HL-60/S4 treated with retinoic acid at 250 ng/mL for 4 days and 3 days (cell line): ENCODE data around the gene SEC23A.
"Not testable (repeated sequence)": the region's sequence is repeated elsewhere in the genome, so short reads cannot be mapped to it uniquely, and the experiment has no call there.

Experiments used
- in situ Hi-C: fragments of 300-500 bp; cut with MboI; formaldehyde crosslinking; loops from 2 replicates; pipeline ENCODE4 v1.7.0; 2022; ENCODE audit warnings: low sequenced_read_pairs

The SEC23A gene

DNA sequence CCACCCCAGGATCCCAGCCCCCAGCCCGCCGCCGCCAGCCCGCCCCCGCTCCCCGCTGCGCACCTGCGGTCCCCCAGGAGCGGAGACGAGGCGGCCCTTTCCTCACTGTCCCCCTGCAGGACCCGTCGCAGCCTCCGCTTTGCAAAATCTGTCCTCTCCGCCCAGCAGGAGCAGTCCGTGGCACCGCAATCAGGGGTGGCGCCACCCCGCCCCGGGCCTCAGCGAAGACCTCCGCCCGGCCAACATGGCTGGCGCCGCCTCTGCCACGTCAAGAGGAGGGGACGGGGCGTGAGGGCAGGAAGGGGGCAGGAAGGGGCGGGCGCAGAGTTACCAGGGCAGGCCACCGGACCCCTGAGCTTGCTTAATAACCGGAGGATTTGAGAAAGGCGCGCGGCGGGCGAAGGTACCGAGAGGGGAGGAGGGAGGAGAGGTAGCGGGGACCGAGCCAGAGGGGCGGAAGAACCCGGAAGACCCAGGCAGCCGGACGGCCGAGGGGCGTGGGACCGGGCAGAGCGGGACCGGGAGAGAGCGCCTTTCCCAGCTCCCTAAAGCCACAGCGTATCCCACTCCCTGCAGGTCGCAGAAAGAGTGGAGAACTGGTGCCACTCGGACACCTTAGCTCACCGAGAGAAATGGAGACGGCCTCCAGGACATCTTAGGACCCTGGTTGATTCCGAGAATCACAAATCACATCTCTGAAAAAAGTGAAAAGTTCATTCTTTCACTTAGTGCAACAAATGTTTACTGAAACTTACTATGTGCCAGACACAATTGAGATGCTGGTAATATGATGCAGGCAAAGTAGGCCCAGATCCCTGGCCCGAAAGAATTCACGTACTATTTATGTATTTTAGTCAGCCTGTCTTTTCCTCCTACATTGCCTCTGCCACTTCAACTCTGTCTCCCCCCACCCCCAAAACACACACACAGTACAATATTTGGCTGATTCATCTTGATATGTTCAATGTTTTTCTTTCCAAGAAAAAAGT is at the start of gene SEC23A:
SEC23A (minus strand) TSS at position 267 of the 989 bp plus-strand sequence. CDS start 7,117 bp downstream, outside the sequence.
- in situ Hi-C loops = no loop called here

DNA sequence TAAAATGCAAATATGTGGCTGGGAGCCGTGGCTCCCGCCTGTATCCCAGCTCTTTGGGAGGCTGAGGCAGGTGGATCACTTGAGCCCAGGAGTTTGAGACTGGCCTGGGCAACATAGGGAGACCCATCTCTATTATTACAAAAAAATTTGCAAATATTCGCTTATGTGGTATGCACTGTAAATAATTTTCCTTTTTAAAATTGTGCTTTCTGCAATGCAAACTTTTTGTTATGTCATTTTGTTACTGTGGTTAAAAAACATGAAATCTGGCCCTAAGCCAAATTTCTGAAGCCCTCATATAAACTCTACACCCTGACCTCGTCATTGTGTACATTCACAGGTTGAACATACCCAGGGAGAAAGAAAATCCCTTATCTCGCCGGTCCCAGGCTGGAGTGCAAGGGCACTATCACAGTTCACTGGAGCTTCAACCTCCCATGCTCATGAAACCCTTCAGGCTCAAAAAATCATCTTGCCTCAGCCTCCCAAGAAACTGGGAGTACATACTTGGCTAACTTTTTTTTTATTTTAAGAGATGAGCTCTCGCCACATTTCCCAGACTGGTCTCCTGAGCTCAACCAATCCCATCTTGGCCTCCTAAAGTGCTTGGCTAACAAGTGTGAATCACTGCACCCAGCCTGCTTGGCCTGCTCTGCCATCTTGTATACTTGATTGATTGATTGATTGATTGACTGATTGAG is 42.4 kb upstream of the SEC23A start:
- in situ Hi-C loops = no loop called here

DNA sequence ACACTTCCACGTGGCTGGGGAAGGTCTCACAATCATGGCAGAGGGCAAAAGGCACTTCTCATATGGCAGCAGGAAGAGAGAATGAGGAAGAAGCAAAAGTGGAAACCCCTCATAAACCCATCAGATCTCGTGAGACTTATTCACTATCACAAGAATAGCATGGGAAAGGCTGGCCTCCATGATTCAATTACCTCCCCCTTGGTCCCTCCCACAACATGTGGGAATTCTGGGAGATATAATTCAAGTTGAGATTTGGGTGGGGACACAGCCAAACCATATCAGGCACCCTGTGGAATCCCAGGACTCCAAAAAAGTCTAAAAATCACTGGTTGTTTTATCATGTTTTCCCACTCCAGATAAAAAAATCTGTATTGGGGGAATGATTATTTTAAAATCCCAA is 40.2 kb upstream of the SEC23A start:
- in situ Hi-C loops = not testable (repeated sequence)

DNA sequence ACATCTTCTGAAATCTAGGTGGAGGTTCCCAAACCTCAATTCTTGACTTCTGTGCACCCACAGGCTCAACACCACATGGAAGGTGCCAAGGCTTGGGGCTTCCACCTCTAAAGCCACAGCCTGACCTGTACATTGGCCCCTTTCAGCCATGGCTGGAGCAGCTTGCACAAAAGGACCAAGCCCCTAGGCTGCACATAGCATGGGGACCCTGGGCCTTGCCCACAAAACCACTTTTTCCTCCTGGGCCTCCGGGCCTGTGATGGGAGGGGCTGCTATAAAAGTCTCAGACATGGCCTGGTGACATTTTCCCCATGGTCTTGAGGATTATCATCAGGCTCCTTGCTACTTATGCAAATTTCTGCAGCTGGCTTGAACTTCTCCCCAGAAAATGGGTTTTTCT is 38.6 kb upstream of the SEC23A start:
- in situ Hi-C loops = not testable (repeated sequence)

DNA sequence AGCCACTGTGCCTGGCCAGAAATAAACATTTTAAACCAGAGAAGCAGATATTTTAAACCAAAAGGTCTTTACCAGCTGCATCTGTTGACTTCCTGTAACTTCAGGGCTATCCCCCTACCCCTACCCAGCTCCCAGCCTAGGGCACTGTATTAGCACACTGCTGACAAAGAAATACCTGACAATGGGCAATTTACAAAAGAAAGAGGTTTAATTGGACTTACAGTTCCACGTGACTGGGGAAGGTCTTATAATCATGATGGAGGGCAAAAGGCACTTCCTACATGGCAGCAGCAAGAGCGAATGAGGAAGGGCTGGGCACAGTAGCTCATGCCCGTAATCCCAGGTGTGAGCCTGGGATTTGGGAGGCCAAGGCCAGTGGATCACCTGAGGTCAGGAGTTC is 37.1 kb upstream of the SEC23A start:
- in situ Hi-C loops = no loop called here

DNA sequence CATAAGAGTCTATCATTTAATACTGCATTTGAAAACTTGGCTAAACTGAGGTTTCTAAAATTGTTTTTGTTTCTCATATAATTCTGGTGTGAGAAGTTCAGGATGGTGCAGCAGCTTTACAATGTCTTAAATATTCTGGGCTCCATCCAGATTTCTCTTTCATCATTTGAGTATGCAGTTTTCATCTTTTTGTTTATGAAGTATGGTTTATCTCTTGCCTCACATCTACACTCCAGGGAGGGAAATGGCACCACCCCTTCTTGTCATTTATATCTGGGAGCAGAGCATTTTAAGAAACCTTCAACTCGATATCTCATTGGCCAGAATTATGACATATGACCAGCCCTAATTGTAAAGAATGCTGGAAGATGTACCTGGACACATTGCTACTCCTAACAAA is 35.4 kb upstream of the SEC23A start:
- in situ Hi-C loops = no loop called here

DNA sequence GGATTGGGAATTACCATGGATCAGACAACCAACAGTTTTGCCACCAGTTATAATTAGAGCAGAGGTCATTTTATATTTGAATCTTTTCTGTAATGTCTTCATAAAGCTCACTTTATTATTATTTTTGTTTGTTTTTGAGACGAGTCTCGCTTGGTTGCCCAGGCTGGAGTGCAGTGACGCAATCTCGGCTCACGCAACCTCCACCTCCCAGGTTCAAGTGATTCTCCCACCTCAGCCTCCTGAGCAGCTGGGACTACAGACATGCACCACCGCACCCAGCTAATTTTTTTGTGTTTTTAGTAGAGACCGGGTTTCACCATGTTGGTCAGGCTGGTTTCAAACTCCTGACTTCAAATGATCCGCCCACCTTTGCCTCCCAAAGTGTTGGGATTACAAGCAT is 34.8 kb upstream of the SEC23A start:
- in situ Hi-C loops = not testable (repeated sequence)

DNA sequence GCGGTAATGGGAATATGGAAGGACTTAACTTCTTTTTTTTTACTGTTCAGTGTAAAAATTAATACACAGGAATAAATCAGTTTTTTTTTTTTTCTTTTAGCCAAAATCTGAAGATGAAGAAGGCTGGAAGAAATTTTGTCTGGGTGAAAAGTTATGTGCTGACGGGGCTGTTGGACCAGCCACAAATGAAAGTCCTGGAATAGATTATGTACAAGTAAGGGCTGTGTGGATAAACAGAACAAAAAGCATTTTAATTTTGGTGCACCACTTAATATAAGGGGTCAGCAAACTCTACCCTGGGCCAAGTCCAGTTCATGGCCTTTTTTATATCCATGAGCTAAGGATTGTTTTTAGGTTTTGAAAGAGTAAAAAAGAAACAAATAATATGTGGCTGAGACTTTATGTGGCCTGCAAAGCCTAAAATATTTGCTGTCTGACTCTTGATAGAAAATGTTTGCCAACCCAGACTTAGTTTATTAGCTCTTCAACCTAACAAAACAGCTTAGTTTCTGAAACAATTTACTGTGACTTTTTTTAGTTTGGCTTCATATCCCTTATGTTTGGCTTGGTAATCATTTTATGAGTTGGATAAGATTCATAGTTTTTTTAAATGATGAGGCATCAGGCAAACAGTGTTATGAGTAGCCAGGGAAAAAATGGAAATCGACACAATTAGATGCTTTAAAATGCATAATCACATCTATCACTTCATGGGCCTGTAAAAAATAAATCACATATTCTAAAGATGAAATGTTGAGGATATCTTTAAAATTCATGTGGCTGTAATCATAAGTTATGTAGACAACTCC is 19.5 kb upstream of the SEC23A start:
- in situ Hi-C loops = no loop called here

DNA sequence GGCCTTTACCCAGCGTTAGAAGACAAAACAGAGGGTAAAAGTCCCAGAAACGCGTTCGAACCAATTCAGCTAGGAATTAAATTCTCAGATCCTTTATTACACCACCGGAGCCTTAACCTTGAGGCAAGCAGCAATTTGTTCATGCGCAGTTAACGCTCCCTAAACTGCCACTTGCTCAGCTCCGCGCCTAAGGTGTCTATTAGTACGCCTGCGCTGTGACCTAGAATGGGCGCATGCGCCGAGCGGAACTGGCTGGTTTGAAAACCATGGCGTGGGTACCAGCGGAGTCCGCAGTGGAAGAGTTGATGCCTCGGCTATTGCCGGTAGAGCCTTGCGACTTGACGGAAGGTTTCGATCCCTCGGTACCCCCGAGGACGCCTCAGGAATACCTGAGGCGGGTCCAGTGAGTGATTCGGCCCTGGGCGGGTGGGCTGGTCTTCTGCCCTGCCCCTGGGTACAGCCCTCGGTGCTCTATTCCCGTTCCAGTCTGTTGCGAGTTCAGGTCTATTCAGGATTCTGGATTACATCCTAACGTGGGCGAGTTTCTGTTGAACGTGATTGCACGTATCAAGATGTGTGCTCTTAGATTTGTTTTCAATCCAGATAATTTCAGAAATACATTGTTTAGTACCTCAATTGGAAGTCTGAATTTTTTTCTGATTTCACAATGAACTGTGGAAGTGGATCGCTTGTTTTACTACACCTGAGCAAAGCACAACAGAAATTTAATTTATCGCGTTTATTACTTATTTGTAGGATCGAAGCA is 11.2 kb upstream of the SEC23A start, which contains the start of gene GEMIN2:
GEMIN2 (plus strand) TSS at position 251 of the 766 bp plus-strand sequence; CDS start at position 267, 16 bp downstream.
- in situ Hi-C loops = no loop called here

DNA sequence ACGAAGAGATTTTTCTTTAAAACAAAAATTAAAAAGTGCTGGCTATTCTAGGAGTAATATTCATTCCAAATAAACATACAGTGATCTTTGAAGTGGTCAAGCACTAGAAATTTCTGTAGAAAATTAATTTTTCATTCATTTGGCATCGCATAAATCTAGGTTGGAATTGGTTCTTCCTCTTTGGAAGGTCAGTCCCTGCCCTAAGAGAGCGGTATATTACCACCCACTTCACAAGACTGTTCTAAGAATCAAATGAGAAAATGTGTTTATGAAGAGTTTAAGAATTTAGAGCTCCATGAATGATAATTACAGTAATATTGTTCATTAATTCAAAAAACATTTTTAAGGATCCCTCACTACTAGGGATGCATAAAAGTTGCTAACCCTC is 10.6 kb upstream of the SEC23A start:
- in situ Hi-C loops = no loop called here

DNA sequence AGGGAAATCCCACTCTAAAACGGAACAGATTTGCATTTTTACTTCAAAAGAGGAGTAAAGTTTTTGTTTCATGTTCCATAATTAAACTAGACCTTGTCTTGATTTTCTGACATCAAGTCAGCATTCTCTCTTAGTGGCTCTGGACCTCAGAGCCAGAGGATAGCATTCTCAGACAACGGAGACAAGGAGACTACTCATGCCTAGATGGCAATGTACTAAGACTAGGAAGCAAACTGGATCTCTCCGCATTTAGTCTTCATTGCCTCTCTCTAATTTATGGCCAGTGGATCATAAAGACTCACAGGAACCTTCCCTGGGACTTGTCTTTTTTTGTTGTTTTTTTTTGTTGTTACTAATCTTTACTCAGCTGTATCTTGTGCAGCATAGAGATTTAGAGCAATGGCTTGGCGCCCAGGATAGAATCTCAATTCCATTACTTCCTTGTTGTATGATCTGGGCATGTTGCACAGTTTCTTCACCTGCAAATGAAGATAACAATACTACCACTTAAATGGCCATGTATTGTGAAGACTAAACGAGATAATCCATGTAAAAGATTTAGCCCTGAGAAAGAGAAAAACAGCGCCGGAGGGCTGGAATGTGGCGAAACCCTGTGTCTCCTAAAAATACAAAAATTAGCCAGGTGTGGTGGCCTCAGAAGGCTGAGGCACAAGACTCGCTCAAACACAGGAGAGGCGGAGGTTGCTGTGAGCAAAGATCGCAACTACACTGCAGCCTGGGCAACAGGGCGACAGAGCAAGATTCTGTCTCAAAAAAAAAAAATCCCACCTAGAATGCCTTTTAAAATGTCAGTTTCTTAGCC is 7.1 kb upstream of the SEC23A start:
- in situ Hi-C loops = no loop called here

DNA sequence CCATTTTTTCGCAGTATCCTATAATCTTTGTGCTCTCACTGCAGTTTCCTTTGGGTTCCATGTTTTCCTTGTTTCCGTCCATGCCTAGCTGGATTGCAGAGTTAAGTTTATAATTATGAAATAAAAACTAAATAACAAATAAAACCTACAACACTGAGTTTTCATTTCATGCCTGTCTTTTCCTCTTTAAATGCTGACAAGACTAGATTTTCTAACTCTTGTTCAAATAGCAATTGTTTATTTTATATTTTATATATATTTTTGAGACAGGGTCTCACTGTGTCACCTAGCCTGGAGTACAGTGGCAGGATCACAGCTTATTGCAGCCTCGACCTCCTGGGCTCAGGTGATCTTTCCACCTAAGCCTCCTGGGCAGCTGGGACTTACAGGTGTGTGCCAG is 5.8 kb upstream of the SEC23A start:
- in situ Hi-C loops = no loop called here

DNA sequence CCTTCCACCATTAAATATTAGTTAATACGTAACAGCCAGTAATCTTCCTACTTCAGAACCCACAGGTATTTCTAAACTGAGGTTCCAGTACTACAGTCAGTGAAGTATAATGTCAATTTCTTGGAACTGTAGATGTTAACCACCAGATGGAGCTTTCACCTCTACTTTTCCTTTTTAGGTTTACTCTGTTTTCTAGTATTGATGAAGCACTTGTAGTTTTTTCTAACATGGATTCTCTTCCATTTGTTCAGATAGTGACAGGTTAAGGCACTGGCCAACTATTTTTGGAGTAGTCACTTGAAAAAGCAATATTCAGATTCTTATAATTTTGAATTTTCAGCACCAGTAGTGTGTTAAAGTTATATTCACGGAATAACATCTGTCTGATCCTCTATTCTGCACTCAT is 4.6 kb upstream of the SEC23A start:
- in situ Hi-C loops = no loop called here

DNA sequence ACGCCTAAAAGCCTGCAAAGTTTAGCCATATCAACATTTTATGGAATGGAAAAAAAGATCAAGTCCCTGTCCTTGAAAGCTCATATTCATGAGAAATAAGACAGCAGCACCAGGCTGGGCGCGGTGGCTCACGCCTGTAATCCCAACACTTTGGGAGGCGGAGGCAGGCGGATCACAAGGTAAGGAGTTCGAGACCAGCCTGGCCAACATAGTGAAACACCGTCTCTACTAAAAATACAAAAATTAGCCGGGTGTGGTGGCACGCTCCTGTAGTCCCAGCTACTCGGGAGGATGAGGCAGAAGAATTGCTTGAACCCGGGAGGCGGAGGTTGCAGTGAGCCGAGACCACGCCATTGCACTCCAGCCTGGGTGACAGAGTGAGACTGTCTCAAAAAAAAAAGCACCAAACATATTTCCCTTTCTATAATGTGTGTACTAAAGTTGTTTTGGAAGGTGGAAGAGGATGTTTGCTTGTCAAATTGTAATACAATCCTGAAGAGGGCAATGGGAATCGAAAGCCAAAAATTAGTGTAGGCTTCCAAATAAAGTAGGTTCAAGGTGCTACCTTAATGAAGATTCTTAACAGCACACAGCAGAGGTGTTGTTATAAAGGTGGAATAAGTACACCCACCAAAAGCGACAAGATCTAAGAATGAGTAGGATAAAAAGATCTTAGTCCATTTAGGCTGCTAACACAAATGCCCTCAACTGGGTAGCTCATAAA is 1.2 kb upstream of the SEC23A start:
- in situ Hi-C loops = not testable (repeated sequence)

DNA sequence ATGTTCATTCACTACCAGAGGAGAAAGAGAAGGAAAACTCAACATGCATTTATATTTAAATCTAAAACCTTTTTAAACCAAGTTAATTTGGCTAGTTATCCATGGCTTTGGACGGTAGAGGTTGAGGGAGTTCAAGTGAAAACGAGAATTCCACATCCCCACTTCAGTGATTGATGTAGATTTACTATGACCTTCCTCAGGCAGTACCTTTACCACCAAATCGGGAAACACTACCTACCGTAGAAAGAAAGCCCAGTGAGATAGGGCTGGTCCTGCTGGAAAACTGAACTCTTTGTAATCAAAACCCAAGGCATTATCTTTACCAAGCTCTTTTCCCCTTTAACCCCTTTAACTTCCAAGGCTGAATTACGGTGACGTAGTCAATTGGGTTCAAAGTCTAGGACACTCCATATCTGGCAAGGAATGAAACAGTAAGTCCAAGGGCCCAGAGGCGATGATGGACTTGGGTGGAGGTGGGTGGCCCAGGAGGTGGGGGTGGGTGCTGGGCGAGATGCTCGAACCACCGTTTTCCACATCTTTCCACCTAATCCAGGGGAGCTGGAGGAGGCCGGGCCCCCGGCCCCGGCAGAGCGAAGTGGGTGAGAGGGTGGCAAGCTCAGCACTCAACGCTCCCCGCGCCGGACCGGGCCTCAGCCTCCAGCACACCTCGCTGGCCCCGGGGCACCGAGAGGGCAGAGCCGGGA is 618 bp downstream of the SEC23A start:
- in situ Hi-C loops = no loop called here

DNA sequence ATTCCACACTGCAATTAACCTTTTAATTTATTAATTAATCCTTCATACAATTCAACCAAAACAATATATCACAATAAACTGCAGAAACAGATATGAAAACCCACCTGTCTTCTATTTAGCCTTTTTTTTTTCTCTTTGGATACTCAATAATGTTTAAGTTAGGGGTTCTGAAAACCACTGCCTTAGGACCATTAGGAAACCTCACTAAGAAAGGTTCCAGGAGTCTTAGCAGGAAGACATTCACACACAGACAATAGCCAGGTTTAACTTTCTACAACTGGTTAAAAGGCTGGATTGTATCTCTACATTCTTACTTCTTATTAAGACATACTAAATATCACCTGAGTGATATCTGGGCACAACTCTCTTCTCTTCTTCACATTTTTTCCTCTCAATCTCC is 3.3 kb downstream of the SEC23A start:
- in situ Hi-C loops = no loop called here

DNA sequence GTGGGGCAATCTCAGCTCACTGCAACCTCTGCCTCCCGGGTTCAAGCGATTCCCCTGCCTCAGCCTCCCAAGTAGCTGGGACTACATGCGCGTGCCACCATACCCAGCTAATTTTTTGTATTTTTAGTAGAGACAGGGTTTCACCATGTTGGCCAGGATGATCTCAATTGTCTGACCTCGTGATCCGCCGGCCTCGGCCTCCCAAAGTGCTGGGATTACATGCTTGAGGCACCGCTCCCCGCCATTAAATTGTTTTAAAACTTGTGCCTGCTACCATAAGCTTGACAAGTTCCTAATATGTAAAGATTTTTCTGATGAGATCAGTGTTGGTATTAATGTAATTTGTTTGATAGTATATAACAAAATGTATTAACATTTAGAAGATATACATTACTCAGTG is 3.8 kb downstream of the SEC23A start:
- in situ Hi-C loops = not testable (repeated sequence)

DNA sequence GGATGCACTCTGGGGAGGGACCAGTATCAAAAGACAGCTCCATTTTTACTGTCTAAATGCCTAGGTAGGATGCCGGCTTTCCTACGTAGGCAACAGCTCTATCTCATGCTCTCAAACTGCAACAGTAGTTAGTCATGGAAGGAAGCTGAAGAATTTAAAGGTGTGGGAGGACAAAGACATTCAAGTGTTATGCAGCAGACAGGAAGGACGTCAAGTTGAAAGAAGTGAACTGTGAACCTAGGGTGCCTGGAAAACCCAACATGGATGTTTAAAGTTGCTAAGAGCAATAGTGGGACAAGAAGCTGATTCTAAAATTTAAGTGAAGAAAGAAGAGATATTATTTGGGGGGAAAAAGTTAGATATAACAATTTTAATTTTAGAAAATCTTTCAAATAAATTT is 5.9 kb downstream of the SEC23A start:
- in situ Hi-C loops = no loop called here
